ENCODE results near the gene PSME3IP1. TPM values are rescaled to one million over a fixed set of nuclear protein-coding genes. Genes with fewer than 3 reads are reported as not detected.

PSME3IP1 gene
- total RNA-seq, 1 experiment from 2014 or later: 103 TPM

- no peaks in the 10 kb centered on the region for H4K20me1 ChIP-seq (ENCODE audit: control insufficient read depth, insufficient read depth, insufficient read length)
- TF ChIP-seq CTCF (conservative IDR thresholded peaks at IDR 0.05): peak; percentile 48
- WGBS (ENCODE audit: extremely low coverage, insufficient read length, low lambda C conversion rate): no CpG with 5 or more reads among the region's 12 CpGs
Observed at GRCh38 chr16:57204675-57205074, 18.8 kb upstream of the PSME3IP1 start.

More at GRCh38 chr16:57204675-57205074, 18.8 kb upstream of the PSME3IP1 start:
- Histone ChIP-seq H2BK120ac (ENCODE audit: low read depth, low read length, poor library complexity, severe bottlenecking) (no peak overlapping the region), H2BK5ac (ENCODE audit: insufficient read length, low read length) (no peak overlapping the region), H3K14ac (ENCODE audit: insufficient read depth, low read length) (no peak overlapping the region), H3K79me2 (ENCODE audit: insufficient read depth, low read length) (no peaks in the 10 kb centered on the region), H2AFZ (ENCODE audit: low read length) (no peak overlapping the region), H3K9me3 (ENCODE audit: control insufficient read depth, low read depth, low read length) (no peaks in the 10 kb centered on the region), H3K4me1 (ENCODE audit: insufficient read depth, low read length) (no peaks in the 10 kb centered on the region), H2BK15ac (ENCODE audit: low read depth, low read length) (no peak overlapping the region), H4K91ac (ENCODE audit: insufficient read length, low read depth, low read length) (no peak overlapping the region), H3T11ph (ENCODE audit: low read length) (no peak overlapping the region), H3K4ac (ENCODE audit: low read depth, low read length) (no peak overlapping the region), H4K5ac (ENCODE audit: insufficient read length, low read depth, low read length) (no peak overlapping the region), H3K4me2 (ENCODE audit: insufficient read depth, insufficient read length, low read length) (no peak overlapping the region), H3K23ac (ENCODE audit: insufficient read length, low read depth, low read length) (no peak overlapping the region), H2BK12ac (ENCODE audit: insufficient read length, low read depth, low read length) (no peak overlapping the region), H3K27me3 (ENCODE audit: insufficient read depth, low read length) (no peaks in the 10 kb centered on the region), H3K23me2 (ENCODE audit: insufficient read length, low read depth, low read length, poor library complexity, severe bottlenecking) (no peaks in the 10 kb centered on the region), H3K79me1 (ENCODE audit: insufficient read depth, low read depth, low read length, poor library complexity, severe bottlenecking) (no peaks in the 10 kb centered on the region), H4K8ac (replicated peaks; ENCODE audit: insufficient read length, low read depth, low read length) (no peak overlapping the region), H2BK20ac (ENCODE audit: low read depth, low read length, poor library complexity, severe bottlenecking) (no peak overlapping the region), H2AK5ac (ENCODE audit: insufficient read length, low read length) (no peak overlapping the region), H3K9ac (ENCODE audit: extremely low read depth, insufficient read length, low read length) (no peak overlapping the region), H3K27ac (ENCODE audit: insufficient read length, low read depth, low read length) (no peak overlapping the region), H3K18ac (ENCODE audit: insufficient read length, low read depth, low read length) (no peak overlapping the region), H3K56ac (ENCODE audit: insufficient read length, low read depth, low read length) (no peak overlapping the region)
- DNase-seq: peak; percentile 45
- Mint-ChIP-seq H3K36me3 (ENCODE audit: insufficient read depth in 1 of 3, low read depth in 3 of 3) (peaks cover 14 to 51% (median 40%) of the 10 kb centered on the region in 3 experiments; a peak in 6 of 7 replicates), H3K27ac (peak overlapping the region in 1 of 3 experiments; percentile 44; a peak in 1 of 7 replicates), H3K27me3 (ENCODE audit: low read depth) (no peaks in the 10 kb centered on the region), H3K4me1 (no peaks in the 10 kb centered on the region), H3K4me3 (no peak overlapping the region), H3K9me3 (peaks cover 0 to 2% of the 10 kb centered on the region in 2 experiments; a peak in 3 of 5 replicates)

All from H9 (cell line).